GM21390 (cell line): Measurements from ENCODE around the gene OFD1.

Experiments
- ATAC-seq: cut with Tn5 transposase; IDR thresholded peaks from one replicate; pipeline ENCODE4 v1.9.1; 2021; ENCODE audit not compliant: unreplicated experiment

The OFD1 gene

DNA sequence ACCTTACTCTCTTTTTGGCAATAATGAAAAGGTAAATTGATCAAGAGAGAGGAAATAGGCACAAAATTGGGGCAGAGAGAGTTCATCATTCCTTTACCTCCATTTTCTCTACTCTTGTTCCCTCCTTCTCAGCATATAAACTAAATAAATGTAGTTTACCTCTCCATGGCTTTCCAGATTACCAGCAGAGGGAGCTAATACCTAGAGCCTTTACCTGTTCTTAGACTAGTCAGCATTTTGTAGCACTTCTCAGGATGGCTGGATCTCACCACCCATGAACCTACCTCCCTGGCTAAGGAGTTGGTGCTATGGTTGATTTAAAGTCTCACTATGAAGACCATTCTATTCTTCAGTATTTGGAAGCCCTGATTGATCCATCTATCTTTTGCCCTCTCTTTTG is 15.7 kb downstream of the OFD1 start:
- ATAC-seq = no peak

DNA sequence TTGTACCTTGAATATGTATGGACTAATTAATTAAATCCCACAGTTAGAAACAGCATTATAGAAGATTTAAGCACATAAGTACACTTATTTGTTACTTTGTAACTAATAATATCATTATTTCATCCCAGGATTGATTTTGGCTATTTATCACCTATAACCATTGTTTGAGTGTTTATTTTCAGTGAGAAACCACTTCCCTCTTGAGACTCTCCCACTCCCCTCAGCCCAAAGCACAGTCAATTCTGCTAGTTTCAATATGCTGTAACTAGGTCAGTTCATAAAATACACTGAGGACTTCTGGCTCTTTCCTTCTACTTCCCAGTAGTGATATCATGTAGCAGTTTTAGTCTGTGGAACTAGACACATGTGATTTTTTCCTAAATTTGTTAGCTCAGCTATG is 16.3 kb downstream of the OFD1 start:
- no peak for ATAC-seq

DNA sequence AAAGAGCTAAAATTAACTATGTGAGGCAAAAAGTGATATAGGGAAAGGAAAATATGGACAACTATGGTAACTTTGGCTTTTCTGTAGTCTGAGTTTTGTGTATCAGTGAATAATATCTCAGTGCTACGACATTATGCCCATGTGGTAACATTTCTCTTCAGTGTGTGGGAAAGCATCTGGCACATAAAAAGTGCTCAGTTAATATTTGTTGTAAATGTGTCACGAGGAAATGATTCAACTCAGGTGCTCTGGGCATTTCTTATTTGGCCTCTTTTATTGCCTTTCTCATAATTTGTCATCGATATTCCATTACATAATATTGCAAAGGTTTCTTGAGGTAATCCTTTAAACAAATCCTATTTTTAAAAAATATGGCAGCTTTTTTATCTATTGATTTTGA is 17.6 kb downstream of the OFD1 start:
- no peak for ATAC-seq

DNA sequence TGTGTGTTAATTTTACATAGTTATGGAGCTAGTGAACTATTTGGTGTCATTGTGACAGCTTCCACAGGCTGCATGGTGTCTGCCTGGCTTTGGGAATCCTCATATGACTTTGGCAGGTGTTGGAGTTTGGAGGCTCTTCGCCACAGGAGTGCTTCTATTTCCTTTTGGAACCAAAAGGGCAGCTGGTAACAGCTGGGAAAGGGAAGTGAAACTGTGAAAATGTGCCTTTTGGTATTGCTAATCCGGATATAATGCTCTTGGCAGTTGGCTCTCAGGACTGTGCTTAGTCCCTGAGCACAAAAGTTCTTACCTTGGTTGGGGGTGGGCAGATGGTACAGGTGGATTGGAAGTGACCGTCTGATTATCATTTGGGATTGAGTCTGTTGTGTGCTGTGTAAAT is 18.1 kb downstream of the OFD1 start:
- ATAC-seq = peak; percentile 66

DNA sequence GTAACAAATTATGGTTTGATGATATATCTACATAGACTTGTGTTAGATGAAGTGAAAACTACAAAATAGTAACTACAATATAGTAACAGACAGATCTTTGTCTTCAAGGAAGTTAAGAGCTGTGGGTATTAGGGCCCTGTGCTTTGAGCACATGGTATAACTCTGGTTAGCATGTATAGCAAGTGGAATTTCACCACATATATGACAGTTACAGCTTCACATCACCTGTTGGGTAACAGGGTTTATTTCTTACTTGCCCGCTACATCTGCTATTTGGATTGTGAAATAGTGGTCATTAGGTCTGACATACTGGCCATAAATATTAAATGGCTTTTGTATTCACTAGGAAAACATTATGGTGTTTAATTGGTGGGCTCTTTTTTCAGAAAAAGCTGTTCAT is 20.2 kb downstream of the OFD1 start:
- no peak for ATAC-seq

DNA sequence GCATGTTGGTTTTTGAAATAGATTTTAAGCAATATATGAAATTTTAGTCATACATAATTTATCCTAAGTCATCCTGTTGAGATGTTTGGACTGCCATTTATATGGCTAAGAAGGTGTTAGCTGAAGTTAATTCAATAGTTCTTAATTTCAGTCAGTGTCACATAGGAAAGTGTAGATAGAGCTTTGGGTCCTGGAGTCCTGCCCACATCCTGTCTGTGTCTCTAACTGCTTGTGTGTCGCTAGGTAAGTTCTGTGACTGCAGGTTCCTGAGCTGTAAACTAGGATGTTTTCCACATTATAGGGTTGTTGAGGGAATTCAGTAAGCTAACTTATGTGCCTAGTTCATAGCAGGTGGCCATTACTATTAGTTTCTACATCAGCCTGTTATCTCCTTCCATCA is 20.7 kb downstream of the OFD1 start:
- no peak for ATAC-seq

DNA sequence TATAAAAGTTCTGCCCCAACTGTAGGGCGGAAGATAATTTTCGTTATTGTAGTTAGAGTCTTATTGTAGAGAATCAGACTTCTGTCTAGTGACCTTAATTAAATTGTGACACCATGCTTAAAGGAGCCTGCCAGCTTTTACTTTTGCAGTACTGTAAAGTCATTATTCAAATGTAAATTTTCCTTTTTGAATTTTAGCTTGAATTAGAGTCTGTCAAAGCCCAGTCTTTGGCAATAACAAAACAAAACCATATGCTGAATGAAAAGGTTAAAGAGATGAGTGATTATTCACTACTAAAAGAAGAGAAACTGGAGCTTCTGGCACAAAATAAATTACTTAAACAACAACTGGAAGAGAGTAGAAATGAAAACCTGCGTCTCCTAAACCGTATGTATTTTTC is 21.8 kb downstream of the OFD1 start:
- no peak for ATAC-seq

DNA sequence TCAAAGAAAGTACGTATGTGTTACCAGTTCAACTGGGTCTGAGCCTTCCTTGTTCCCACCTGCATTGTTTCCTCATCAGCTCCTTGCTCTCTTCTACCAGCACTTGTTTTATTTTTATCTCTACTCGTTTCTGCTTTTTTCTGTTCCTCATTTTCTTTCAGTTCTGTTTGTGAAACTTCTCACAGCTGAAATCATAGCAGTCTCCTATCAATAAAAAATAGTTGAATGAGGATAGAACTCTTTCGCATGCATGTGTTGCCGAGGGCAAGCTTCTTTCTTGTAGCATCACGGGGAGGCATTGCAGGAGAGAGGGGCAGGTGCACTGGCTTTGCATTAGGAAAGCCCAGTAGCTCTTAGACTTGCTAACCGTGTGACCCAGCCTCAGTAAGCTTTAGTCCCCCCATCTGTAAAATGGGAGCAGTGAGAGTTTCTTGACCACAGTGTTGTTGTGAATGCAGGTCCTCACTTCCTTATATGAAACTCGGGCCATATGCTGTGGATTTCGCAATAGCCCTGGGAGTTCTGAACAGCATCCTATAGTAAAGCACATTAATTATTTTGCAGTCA is 24.7 kb downstream of the OFD1 start:
- ATAC-seq = peak; percentile 75

DNA sequence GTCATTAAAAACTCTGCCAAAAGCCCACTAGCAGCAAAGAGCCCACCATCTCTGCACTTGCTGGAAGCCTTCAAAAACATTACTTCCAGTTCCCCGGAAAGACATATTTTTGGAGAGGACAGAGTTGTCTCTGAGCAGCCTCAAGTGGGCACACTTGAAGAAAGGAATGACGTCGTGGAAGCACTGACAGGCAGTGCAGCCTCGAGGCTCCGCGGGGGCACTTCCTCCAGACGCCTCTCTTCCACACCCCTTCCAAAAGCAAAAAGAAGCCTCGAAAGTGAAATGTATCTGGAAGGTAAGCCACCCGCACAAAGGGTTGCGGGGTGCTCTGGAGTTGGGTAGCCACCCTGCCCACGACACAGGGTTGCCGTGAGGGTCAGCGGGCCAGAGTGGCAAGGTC is 25.9 kb downstream of the OFD1 start:
- ATAC-seq = no peak

DNA sequence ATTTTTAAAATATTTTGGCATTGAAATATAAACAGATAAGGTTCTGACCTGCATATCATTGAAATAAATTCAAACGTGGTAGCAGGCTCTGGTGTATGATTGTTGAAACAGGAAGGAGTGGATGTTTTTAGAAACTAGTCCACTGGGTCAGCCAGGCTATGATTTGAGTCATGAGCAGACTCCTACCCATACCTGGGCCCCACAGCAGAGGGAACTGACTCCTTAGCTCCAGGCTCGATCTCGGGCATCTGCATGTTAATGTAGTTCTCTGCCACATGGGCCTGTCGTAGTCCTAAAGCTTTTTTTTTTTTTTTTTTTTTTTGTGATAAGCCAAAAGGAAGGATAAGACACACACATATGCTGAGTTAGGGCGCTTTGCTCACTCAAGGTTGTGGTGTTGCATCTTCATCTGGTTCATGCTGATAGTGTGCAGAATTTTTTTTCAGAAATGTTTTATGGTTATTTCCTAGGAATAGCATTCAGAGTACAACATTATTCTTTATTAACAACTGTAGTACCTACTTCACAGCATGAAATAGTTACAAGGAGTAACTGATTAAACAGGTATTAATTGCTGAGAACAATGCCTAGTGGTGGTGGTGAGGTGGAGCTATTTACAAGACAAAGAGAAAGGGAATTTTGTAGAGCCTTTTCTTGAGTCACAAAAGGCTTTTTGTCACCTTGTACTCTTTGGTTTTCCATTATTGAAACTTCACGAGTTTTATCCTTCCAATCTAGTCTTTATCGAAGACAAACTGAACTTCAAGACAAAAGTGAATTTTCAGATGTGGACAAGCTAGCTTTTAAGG is 27.3 kb downstream of the OFD1 start:
- peak; percentile 53 for ATAC-seq

DNA sequence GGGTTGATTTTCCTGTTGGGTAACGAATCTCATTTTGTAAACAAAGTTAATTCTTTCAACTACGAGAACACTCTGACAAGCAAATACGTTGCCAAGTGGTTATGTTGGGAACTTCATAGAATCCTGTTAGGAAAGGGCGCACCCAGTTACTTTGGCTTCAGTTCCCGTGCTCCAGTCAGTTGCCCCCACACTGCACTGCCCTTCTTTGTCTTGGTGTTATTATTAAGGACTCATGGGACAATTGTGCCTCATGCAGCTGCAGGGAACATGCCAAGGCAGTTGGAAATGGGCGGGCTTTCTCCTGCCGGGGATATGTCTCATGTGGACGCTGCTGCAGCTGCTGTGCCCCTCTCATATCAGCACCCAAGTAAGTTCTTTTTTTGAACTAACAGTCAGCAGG is 28.9 kb downstream of the OFD1 start:
- ATAC-seq = no peak

DNA sequence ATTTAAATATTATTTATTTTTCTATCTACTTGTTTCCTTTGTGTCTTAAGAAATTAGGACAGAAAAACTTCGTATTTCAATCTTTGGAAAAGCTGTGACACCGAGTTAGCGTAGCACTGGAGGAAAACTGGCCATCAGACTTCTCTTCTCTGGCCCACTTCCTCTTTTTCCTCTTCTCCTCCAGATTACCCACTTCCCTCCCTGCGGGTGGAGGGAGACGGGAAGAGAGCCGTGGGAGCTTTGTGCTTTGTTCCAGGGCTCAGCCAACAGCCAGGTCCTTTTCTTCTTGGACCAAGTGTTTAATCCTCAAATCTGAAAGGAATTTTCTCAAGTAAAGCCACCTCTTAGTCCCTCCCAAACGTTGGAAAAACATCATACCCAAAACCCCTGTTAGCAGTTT is 29.7 kb downstream of the OFD1 start:
- ATAC-seq = no peak

DNA sequence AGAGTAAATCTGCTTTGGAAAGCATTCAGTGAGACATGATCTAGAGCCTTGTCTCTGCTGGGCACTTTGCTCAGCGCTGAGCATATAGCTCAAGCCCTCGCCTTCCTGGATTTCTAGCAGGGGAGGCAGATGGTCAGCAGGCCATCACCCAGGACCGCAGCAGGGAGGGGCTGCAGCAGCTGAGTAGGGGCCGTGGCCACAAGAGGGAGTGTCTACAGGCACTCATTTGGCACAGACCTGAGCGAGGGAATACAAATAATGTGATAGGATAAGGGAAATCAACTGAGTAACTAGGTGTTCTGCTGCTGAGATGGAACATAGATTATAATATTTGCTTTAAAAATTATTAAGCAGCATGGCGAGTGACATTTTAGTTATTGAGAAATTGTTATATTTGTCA is 30.2 kb downstream of the OFD1 start:
- ATAC-seq = no peak

DNA sequence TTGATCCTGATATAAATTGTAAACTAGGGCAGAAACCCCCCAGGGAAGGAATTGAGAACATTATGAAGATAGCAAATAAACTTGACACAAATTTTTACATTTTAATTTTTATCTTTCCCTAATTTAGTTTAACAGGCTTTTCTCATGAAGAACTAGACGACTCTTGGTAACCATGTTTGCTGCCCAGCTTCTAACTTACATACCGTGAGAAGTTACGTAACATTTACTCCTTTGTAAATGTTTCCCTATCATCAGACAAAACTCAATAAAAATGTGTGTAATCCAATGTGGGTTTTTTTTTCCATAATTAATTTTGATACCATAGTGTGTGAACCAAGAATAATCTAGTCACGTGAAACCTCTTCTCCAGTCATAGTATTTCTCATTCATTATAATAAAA is 34.4 kb downstream of the OFD1 start:
- no peak for ATAC-seq

DNA sequence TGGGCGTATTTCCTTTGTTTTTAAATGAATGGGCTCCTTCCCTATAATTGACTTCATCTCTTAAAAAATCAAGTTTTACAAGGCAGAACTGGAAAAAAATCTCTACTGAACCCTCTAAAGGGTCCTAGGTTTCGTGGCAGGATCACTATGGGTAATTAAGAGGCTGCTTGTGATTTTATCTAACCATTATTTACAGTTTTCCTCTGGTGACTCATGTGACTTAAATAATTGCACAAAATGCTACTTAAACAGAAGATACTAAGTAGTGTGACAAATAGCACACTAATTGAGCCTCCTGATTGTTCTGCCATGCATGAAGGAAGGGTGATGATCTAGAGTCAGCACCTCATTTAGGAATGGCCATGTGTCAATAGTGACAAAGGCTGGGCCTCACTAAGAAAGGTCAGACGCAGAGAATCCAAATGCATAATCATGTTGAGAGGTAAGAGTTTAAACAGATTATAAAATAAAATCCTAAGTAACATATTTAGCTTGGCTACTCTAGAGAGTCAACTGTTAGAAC is 35.5 kb downstream of the OFD1 start:
- no peak for ATAC-seq

DNA sequence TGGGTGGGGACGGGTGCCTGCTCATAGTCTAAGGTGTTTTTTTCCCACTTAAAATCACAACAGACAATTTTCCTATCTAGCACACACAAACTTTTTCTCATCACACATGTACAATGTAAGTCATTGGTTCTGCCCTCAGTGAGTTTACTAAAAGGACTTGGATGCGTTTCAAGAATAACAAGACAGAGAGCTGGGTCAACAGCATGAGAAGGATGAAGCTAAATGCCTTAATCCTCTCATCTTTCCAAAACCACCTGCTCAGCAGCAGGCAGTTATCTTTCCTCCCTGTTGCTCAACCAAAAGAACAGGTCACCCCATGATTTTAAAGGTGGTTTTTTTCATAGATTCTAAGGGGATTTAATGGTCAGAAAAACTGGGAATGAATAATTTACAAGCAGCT is 40.1 kb downstream of the OFD1 start:
- no peak for ATAC-seq

DNA sequence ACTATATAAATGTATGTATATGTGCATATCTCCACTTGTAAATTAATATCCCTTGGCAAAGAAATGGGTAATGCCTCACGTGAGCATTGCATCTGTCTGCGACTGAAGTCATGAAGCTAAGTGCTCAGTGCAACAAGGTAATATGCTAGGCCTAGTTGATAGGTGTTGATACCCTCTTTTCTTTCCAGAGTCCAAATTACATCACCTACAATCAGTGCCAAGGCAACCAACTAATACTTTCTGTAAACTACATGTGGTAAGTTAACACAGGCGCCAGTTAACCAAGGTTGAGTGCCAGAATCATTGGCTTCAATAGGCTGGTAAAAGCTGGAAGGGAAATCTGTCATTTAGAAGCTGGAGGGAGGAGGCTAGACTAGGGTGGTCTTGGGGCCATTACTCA is 41.3 kb downstream of the OFD1 start:
- ATAC-seq = no peak

DNA sequence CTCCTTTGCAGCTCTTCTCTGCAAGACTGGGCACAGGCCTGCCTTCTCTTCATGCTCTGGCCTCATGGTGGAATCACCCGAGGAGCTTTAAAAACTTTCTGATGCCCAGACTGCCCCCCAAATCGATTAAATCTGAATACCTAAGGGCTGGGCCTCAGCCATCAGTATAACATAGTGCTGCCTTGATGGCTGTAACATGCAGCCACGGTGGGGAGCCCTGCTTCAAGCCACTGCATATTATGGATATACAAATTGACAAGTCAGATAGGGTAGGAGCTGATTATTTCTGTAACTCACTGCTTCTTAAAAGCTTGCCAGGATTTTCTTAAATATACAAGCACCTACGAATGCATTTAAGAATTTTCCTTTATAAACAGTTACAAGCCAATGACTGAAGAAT is 41.8 kb downstream of the OFD1 start:
- no peak for ATAC-seq

DNA sequence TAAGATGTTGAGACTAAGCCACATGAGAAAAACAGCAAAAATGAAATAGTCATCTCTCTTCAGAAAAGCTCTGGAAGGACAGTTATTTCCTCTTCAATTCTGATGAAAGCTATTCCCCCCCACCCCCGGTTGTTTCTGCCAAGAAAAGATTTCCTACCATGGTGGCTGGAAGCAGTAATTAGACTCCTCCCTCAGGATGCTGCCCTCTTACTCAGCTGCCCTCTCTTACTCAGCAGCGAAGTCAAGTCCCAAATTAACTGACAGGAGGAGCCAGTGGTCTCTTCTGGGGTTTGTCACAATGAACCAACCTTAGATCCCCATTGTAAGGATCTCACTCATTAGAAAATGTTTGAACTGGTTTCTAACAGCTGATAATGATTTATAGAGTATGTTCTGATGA is 44.4 kb downstream of the OFD1 start:
- ATAC-seq = no peak

DNA sequence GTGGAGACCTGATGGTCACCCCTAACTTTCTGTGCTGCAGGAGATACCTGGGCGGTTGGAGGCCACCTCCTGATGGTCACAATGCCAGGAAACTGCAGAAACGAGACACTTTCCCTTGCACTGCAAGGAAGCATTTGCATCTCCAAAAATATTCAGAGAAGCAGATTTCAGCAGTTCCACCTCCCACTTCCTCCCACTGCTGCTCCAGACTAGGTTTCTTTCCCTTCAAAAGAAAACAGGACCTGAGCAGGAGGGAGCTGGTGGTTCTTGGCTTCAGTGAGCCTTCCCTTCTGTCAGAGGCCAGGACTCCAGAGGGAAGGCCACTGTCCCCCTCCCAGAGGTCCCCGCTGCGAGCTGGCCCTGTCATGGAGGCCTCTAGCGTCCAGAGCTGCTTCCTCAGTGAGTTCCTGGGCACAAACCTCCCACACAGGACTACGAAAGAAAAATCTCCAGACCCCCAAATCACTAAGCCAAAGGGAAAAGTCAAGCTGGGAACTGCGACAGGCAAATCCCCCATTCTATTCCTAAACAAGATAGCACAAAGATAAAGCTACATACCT is 46.4 kb downstream of the OFD1 start:
- ATAC-seq = no peak

DNA sequence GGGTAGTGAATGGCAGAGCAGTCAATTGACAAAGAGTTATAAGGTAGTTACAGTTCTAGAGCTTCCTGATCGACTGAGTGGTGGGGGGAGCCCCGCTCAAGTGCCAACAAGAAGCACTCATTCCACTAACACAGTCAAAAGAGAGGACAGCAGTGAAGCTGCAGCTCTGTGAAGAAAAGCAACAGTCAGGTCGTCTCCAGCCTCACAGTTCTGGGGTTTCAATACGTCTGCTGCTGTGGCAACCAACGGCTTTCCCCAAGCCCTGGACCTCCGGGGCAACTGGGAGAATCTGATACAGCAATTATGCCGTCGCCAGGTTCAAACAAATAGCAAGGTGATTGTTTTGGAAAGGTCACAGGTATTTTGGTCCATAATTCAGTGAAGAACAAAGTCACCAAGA is 51.5 kb downstream of the OFD1 start:
- ATAC-seq = no peak
